Keratinocyte (primary cell): Measurements from ENCODE around the gene ZNF440. TPM values are rescaled to one million over a fixed set of nuclear protein-coding genes. Genes with fewer than 3 reads are reported as not detected.

ENCODE experiments used
- DNase-seq: peaks from one replicate; pipeline ENCODE4 v3.0.0-alpha.2; 2011; ENCODE audit warnings: low read depth, missing footprints, low spot score
- FAIRE-seq: peaks from 2 replicates; lab custom pipeline; 2011; peaks lifted over from hg19 to GRCh38; lab: Jason Lieb, UNC
- H2AFZ ChIP-seq: 2 replicates; pipeline ENCODE4 v1.6.0; 2012; ENCODE audit warnings: low read length, control low read depth, inconsistent platforms; ENCODE audit not compliant: control insufficient read depth
- H3K27ac ChIP-seq: 2 replicates; pipeline ENCODE4 v1.5.1; 2011; ENCODE audit warnings: low read length; ENCODE audit not compliant: control insufficient read depth, insufficient read depth
- H3K27me3 ChIP-seq: 3 replicates; pipeline ENCODE4 v1.6.0; 2011; ENCODE audit warnings: low read length; ENCODE audit not compliant: control insufficient read depth, insufficient read depth; ENCODE audit errors: extremely low read depth
- H3K36me3 ChIP-seq, 2 experiments: 2 replicates in 1 of 2; 3 replicates in 1 of 2; pipeline ENCODE4 v1.5.1; 2011; ENCODE audit warnings: low read length in 2 of 2, mild to moderate bottlenecking in 1 of 2; ENCODE audit not compliant: control insufficient read depth in 2 of 2, insufficient read depth in 2 of 2; ENCODE audit errors: extremely low read depth in 1 of 2
- H3K4me1 ChIP-seq: 3 replicates; pipeline ENCODE4 v1.5.1; 2011; ENCODE audit warnings: low read length; ENCODE audit not compliant: control insufficient read depth, insufficient read depth; ENCODE audit errors: extremely low read depth
- H3K4me2 ChIP-seq: 3 replicates; pipeline ENCODE4 v1.6.0; 2011; ENCODE audit warnings: low read depth, low read length; ENCODE audit not compliant: control insufficient read depth, insufficient read depth; ENCODE audit errors: extremely low read depth
- H3K4me3 ChIP-seq, 3 experiments: fragments of 200-600 bp in 1 of 3; sonication (generic) in 1 of 3; 2 replicates in 2 of 3; 3 replicates in 1 of 3; pipeline ENCODE4 v1.5.1; 2011 to 2016; ENCODE audit warnings: low read length in 3 of 3, mild to moderate bottlenecking in 3 of 3, control low read depth in 2 of 3, inconsistent platforms in 1 of 3, low read depth in 1 of 3, mixed read lengths in 1 of 3, mixed run types in 1 of 3, moderate library complexity in 1 of 3; ENCODE audit not compliant: control insufficient read depth in 2 of 3, insufficient read depth in 2 of 3; ENCODE audit errors: extremely low read depth in 1 of 3
- H3K79me2 ChIP-seq: 2 replicates; pipeline ENCODE4 v1.6.0; 2012; ENCODE audit warnings: low read length; ENCODE audit not compliant: control insufficient read depth, insufficient read depth
- H3K9ac ChIP-seq: 3 replicates; pipeline ENCODE4 v1.6.0; 2011; ENCODE audit warnings: low read length; ENCODE audit not compliant: control insufficient read depth, insufficient read depth; ENCODE audit errors: extremely low read depth
- H3K9me1 ChIP-seq: 3 replicates; pipeline ENCODE4 v1.6.0; 2011; ENCODE audit warnings: low read length; ENCODE audit not compliant: control insufficient read depth, insufficient read depth; ENCODE audit errors: extremely low read depth
- H3K9me3 ChIP-seq: 2 replicates; pipeline ENCODE4 v1.5.1; 2012; ENCODE audit warnings: low read depth, low read length; ENCODE audit not compliant: control insufficient read depth
- H4K20me1 ChIP-seq: 3 replicates; pipeline ENCODE4 v1.6.0; 2011; ENCODE audit warnings: low read length; ENCODE audit not compliant: control insufficient read depth, insufficient read depth; ENCODE audit errors: extremely low read depth
- EZH2 ChIP-seq: IDR thresholded peaks from one replicate; pipeline ENCODE4 v1.6.1; 2012; ENCODE audit warnings: inconsistent platforms, mild to moderate bottlenecking, low read length, moderate library complexity
- dilution Hi-C: fragments of 300-500 bp; cut with MboI; formaldehyde crosslinking; loops from one replicate; pipeline ENCODE4 v1.7.0; 2020; ENCODE audit warnings: low sequenced_read_pairs; ENCODE audit not compliant: extremely low pct_ligation_motif_present
- polyA plus RNA-seq, 5 experiments: library from polyadenylated mRNA; depleted of rRNA in 3 of 5; stranded (reverse) in 3 of 5; stranded (forward) in 1 of 5; unstranded in 1 of 5; fragments of >200 nt; gene quantifications; 1 replicate in 1 of 5; 2 replicates in 3 of 5; 3 replicates in 1 of 5; pipeline versions ENCODE4 v1.2.1 to v1.2.3, GENCODE V29; 2011 to 2012; ENCODE audit warnings: missing spikeins in 2 of 5, low read depth in 1 of 5, low replicate concordance in 1 of 5
- TF ChIP-seq, protein P1 (sequence below), 3 experiments: IDR thresholded peaks in 1 of 3; conservative IDR thresholded peaks in 1 of 3; optimal IDR thresholded peaks in 1 of 3; 2 replicates in 2 of 3; 3 replicates in 1 of 3; pipeline versions ENCODE3 to v1.5.1; 2011; ENCODE audit warnings: low read length in 3 of 3, mild to moderate bottlenecking in 3 of 3, moderate library complexity in 2 of 3, control low read depth in 1 of 3, inconsistent platforms in 1 of 3; ENCODE audit not compliant: insufficient read depth in 2 of 3; ENCODE audit errors: extremely low read depth in 1 of 3

Gene ZNF440
- polyA plus RNA-seq, 1 donor (not counting 4 experiments of a cell fraction or from before 2014, with no cell fraction given): 10.7 TPM

DNA sequence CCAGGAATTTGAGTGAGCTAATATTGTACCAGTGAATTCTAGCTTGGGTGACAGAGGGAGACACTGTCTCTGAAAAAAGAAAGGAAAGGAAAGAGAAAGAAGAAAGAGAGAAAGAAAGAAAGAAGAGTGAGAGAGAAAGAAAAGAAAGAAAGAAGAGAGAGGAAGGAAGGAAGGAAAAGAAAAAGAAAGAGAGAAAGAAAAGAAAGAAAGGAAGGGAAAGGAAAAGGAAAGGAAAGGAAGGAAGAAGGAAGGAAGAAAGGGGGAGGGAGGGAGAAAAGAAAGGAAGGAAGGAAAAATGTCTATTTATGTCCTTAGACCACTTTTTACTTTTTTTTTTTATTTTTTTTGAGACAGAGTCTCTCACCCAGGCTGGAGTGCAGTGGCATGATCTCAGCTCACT is 21.1 kb upstream of the ZNF440 start:
- Histone ChIP-seq H2AFZ (no peak overlapping the region), H3K36me3 (no peaks in the 10 kb centered on the region), H3K9me3 (no peaks in the 10 kb centered on the region), H4K20me1 (no peaks in the 10 kb centered on the region), H3K4me2 (no peak overlapping the region), H3K79me2 (no peaks in the 10 kb centered on the region), H3K27me3 (no peaks in the 10 kb centered on the region), H3K9me1 (no peaks in the 10 kb centered on the region), H3K27ac (no peak overlapping the region), H3K4me1 (peaks cover 5% of the 10 kb centered on the region), H3K9ac (no peak overlapping the region), H3K4me3 (no peak overlapping the region)
- no peak for DNase-seq
- no peak for FAIRE-seq
- dilution Hi-C loops: no loop called here
- TF ChIP-seq, protein P1, sequence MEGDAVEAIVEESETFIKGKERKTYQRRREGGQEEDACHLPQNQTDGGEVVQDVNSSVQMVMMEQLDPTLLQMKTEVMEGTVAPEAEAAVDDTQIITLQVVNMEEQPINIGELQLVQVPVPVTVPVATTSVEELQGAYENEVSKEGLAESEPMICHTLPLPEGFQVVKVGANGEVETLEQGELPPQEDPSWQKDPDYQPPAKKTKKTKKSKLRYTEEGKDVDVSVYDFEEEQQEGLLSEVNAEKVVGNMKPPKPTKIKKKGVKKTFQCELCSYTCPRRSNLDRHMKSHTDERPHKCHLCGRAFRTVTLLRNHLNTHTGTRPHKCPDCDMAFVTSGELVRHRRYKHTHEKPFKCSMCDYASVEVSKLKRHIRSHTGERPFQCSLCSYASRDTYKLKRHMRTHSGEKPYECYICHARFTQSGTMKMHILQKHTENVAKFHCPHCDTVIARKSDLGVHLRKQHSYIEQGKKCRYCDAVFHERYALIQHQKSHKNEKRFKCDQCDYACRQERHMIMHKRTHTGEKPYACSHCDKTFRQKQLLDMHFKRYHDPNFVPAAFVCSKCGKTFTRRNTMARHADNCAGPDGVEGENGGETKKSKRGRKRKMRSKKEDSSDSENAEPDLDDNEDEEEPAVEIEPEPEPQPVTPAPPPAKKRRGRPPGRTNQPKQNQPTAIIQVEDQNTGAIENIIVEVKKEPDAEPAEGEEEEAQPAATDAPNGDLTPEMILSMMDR (optimal IDR thresholded peaks at IDR 0.05 in 1 of 3, IDR thresholded peaks at IDR 0.05 in 1 of 3, conservative IDR thresholded peaks at IDR 0.05 in 1 of 3; ENCODE audit: extremely low read depth in 1 of 3, insufficient read depth in 2 of 3, low read length in 3 of 3): no peak
- no peak for TF ChIP-seq EZH2

DNA sequence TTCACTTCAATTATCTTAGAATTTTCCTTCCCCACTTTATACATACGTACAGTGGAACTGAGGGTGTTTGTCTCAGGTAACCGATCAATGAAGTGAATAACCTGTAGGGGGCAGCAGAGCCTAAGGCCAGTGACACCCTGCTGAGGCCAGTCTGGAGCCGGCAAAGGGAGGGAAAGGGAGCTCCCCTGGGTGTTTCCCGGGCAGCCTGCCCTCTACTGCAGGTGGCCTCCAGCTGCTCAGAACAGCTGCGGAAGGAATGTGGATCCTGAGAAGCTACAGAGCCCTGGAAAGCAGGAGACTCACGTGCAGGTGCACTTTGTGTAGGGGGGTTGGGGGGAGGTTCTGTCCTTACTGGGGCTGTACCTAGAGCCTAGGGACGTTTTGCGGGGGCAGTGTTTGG is 16.6 kb upstream of the ZNF440 start:
- no peak overlapping the region for H3K4me3 ChIP-seq
- dilution Hi-C loops: no loop called here
- peak; percentile 66 for DNase-seq

More for the DNA sequence above, 16.6 kb upstream of the ZNF440 start:
- Histone ChIP-seq H4K20me1 (no peaks in the 10 kb centered on the region), H3K27ac (no peak overlapping the region), H3K9me3 (no peaks in the 10 kb centered on the region), H3K9me1 (no peaks in the 10 kb centered on the region), H3K9ac (no peak overlapping the region), H3K79me2 (no peaks in the 10 kb centered on the region), H3K36me3 (no peaks in the 10 kb centered on the region), H3K4me1 (peaks cover 9% of the 10 kb centered on the region), H2AFZ (no peak overlapping the region), H3K4me2 (peak overlapping the region; percentile 90), H3K27me3 (no peaks in the 10 kb centered on the region)
- no peak for TF ChIP-seq EZH2
- TF ChIP-seq, protein P1 (optimal IDR thresholded peaks at IDR 0.05 in 1 of 3, IDR thresholded peaks at IDR 0.05 in 1 of 3, conservative IDR thresholded peaks at IDR 0.05 in 1 of 3; ENCODE audit: extremely low read depth in 1 of 3, insufficient read depth in 2 of 3, low read length in 3 of 3): peak; percentile 86 to 91 (median 87)
- FAIRE-seq: peak; percentile 80
